ENCODE measurements around the gene ALDOB. TPM values are rescaled to one million over a fixed set of nuclear protein-coding genes. Genes with fewer than 3 reads are reported as not detected.

The ALDOB gene
- polyA plus RNA-seq, 1 donor from 2014 or later: not detected

DNA sequence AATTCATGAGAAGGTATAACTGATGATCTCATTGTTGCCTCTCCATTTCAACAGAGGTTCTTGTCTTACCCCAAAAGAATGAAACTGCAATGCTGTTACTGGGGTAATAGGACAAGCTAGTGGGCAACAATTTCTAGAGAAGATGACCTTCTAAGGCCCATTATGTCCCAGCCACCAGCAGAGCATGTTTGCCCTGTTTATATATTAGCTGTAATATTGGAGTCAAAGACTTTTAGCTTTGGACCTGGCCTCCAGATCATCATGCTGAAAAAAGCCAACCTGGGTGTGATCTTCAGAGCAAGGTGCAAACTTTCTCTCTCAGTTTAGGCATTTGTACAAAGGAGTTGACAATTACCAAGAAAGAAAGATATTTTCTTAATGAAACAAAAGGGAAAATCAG is 3.4 kb downstream of the ALDOB start:
- Histone ChIP-seq H3K27me3 (ENCODE audit: insufficient read depth, low read depth, low read length) (no peaks in the 10 kb centered on the region), H3K9ac (ENCODE audit: low read length) (no peak overlapping the region), H3K4me3 (ENCODE audit: low read length) (no peak overlapping the region), H3K4me2 (ENCODE audit: low read length) (no peak overlapping the region), H3K36me3 (ENCODE audit: insufficient read depth, low read length) (no peaks in the 10 kb centered on the region), H4K20me1 (ENCODE audit: insufficient read depth) (no peaks in the 10 kb centered on the region), H3K79me2 (replicated peaks; ENCODE audit: insufficient read depth, low read length) (no peaks in the 10 kb centered on the region), H2AFZ (ENCODE audit: low read depth, low read length) (no peak overlapping the region), H3K27ac (ENCODE audit: low read length) (no peak overlapping the region), H3F3A (ENCODE audit: insufficient read depth, low read length, poor library complexity, severe bottlenecking) (no peaks in the 10 kb centered on the region), H3K9me3 (ENCODE audit: low read length) (no peaks in the 10 kb centered on the region), H3K9me2 (ENCODE audit: insufficient read depth, low read length) (no peaks in the 10 kb centered on the region)
- TF ChIP-seq EZH2 (IDR thresholded peaks at IDR 0.05; ENCODE audit: borderline replicate concordance, insufficient read depth, low read length, poor library complexity, severe bottlenecking) (no peak), POLR2AphosphoS5 (IDR thresholded peaks at IDR 0.05) (no peak), TAF1 (IDR thresholded peaks at IDR 0.05; ENCODE audit: low read depth) (no peak), EP300 (conservative IDR thresholded peaks at IDR 0.05; ENCODE audit: poor library complexity, severe bottlenecking) (no peak), RAD21 (conservative IDR thresholded peaks at IDR 0.05) (no peak), SMC3 (conservative IDR thresholded peaks at IDR 0.05; ENCODE audit: poor library complexity) (no peak), MXI1 (conservative IDR thresholded peaks at IDR 0.05; ENCODE audit: poor library complexity, severe bottlenecking) (no peak), CTCF (IDR thresholded peaks at IDR 0.05; ENCODE audit: poor library complexity, severe bottlenecking) (no peak)
- TF ChIP-seq, protein P1, sequence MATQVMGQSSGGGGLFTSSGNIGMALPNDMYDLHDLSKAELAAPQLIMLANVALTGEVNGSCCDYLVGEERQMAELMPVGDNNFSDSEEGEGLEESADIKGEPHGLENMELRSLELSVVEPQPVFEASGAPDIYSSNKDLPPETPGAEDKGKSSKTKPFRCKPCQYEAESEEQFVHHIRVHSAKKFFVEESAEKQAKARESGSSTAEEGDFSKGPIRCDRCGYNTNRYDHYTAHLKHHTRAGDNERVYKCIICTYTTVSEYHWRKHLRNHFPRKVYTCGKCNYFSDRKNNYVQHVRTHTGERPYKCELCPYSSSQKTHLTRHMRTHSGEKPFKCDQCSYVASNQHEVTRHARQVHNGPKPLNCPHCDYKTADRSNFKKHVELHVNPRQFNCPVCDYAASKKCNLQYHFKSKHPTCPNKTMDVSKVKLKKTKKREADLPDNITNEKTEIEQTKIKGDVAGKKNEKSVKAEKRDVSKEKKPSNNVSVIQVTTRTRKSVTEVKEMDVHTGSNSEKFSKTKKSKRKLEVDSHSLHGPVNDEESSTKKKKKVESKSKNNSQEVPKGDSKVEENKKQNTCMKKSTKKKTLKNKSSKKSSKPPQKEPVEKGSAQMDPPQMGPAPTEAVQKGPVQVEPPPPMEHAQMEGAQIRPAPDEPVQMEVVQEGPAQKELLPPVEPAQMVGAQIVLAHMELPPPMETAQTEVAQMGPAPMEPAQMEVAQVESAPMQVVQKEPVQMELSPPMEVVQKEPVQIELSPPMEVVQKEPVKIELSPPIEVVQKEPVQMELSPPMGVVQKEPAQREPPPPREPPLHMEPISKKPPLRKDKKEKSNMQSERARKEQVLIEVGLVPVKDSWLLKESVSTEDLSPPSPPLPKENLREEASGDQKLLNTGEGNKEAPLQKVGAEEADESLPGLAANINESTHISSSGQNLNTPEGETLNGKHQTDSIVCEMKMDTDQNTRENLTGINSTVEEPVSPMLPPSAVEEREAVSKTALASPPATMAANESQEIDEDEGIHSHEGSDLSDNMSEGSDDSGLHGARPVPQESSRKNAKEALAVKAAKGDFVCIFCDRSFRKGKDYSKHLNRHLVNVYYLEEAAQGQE (IDR thresholded peaks at IDR 0.05; ENCODE audit: borderline replicate concordance): no peak

GRCh38 chr9:101429736-101430135 is 5.8 kb downstream of the ALDOB start:
- Histone ChIP-seq H3K9ac (ENCODE audit: low read length) (no peak overlapping the region), H3K36me3 (ENCODE audit: insufficient read depth, low read length) (no peaks in the 10 kb centered on the region), H3K4me2 (ENCODE audit: low read length) (no peak overlapping the region), H2AFZ (ENCODE audit: low read depth, low read length) (no peak overlapping the region), H3K27ac (ENCODE audit: low read length) (no peak overlapping the region), H3K9me2 (ENCODE audit: insufficient read depth, low read length) (no peaks in the 10 kb centered on the region), H3F3A (ENCODE audit: insufficient read depth, low read length, poor library complexity, severe bottlenecking) (no peaks in the 10 kb centered on the region), H3K9me3 (ENCODE audit: low read length) (no peaks in the 10 kb centered on the region), H3K79me2 (replicated peaks; ENCODE audit: insufficient read depth, low read length) (no peaks in the 10 kb centered on the region), H4K20me1 (ENCODE audit: insufficient read depth) (no peaks in the 10 kb centered on the region), H3K4me3 (ENCODE audit: low read length) (no peak overlapping the region), H3K27me3 (ENCODE audit: insufficient read depth, low read depth, low read length) (no peaks in the 10 kb centered on the region)
- TF ChIP-seq, protein P1 (IDR thresholded peaks at IDR 0.05; ENCODE audit: borderline replicate concordance): no peak
- TF ChIP-seq EZH2 (IDR thresholded peaks at IDR 0.05; ENCODE audit: borderline replicate concordance, insufficient read depth, low read length, poor library complexity, severe bottlenecking) (no peak), RAD21 (conservative IDR thresholded peaks at IDR 0.05) (no peak), MXI1 (conservative IDR thresholded peaks at IDR 0.05; ENCODE audit: poor library complexity, severe bottlenecking) (no peak), SMC3 (conservative IDR thresholded peaks at IDR 0.05; ENCODE audit: poor library complexity) (no peak), EP300 (conservative IDR thresholded peaks at IDR 0.05; ENCODE audit: poor library complexity, severe bottlenecking) (no peak), CTCF (IDR thresholded peaks at IDR 0.05; ENCODE audit: poor library complexity, severe bottlenecking) (no peak), TAF1 (IDR thresholded peaks at IDR 0.05; ENCODE audit: low read depth) (no peak), POLR2AphosphoS5 (IDR thresholded peaks at IDR 0.05) (no peak)

All from neural cell (in vitro differentiated cells).